ENCODE measurements around the gene PPIF.
"Not testable (repeated sequence)": the region's sequence is repeated elsewhere in the genome, so short reads cannot be mapped to it uniquely, and the experiment has no call there.

The PPIF gene

GRCh38 chr10:79332610-79333315 lies 14.5 kb upstream of the PPIF start:
- DNase-seq, result not testable (repeated sequence)

DNA sequence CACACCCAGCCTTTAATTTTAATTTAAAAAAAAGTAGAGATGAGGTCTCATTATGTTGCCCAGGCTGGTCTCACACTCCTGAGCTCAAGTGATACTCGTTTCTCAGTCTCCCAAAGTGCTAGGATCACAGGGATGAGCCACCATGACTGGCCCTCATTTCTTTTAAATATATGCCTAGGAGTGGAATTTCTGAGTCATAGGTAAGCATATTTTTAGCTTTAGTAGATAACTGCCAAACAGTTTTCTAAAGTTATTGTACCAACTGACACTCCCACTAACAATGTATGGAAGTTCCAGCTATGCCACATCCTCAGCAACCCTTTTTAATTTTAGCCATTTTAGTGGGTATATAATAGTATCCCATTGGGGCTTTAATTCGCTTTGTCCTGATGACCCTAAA lies 13.8 kb upstream of the PPIF start:
- no peak for DNase-seq

GRCh38 chr10:79334573-79334972 lies 12.7 kb upstream of the PPIF start:
- no peak for DNase-seq

DNA sequence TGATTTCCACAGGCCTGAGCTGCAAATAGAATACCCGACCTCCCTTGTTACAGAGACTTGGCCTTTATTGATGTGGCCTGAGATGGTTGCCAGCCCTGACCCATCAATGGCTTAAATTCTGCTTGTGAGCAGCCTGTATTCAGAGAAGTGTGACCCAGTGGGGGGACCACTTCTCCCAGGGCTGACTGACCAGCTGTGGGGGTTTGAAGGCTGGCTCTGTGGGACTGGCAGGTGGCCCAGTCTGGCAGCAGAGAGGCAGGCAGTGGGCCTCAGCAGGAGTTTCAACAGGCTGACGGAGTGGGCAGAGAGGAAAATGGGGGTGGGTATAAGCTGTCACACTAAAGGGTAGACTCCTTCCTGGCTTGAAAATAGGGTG lies 12.2 kb upstream of the PPIF start:
- DNase-seq, result no peak

DNA sequence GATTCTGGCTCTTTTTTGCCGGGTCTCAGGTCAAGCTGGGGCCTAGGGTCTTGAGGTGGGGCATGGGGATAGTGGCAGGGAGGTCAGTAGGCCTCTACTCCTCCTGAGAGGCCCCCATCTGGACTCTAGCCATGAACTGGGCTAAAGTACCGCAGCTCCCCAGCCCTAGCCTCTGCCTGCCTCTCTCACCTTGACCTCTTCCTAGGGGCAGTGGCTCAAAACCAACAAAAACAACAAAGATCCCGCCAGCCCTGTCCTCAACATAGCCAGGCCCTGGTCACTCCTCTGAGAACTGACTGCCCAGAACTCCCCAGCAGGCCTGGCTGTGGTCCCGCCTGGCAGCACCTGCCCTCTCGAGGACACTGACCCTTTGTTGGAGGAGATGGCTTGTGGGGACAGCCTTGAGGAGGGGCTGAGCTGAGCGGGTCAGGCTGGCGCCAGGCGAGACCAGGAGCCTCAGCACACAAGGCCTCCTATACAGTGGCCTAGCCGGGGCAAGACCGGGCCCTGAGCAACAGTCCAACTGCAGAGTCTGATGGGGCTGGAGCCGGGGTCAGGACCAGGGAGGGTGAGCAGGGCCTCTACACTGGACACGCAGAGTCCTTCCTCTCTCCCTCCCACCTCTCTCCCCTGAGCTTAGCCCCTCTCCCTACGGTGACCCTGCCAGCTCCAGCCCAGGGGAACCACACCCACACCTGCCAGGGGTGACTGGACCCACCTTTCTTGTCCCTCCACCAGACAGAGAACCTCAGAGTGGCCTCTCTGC lies 11.6 kb upstream of the PPIF start:
- no peak for DNase-seq

GRCh38 chr10:79336276-79336675 lies 11.0 kb upstream of the PPIF start:
- DNase-seq, result no peak

- no peak for DNase-seq
Observed at GRCh38 chr10:79336739-79337138, 10.5 kb upstream of the PPIF start.

GRCh38 chr10:79337783-79338469 lies 9.3 kb upstream of the PPIF start:
- DNase-seq, result not testable (repeated sequence)

GRCh38 chr10:79339266-79339665 lies 8.0 kb upstream of the PPIF start:
- no peak for DNase-seq

DNA sequence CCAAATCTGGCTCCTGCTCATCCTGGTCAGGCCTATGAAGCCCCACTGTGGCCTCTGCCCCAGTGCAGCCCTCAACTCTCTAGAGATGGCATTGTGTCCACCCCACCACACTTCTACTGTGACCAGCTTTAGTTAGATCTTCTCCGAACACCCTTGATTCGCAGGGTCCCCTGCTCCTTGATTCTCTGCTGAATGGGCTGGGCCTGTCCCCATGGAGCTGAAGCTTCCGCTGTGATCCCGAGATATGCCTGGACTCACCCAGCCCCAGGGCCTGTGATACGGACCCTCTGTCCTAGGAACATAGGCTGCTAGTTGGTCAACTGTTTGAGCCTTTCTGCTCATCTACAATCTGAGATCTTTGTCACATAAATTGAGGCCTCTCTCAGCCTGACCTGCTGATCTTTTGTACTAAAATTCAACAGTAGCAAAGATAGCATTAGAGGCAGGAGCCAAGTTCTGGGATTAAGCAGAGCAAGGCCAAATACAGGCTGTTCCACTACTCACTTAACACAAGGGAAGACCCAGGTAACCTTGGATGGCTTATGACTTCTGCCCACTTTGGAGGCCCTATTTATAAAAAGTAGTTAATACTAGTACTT lies 6.5 kb upstream of the PPIF start:
- DNase-seq, result no peak

- no peak for DNase-seq
Observed at GRCh38 chr10:79342295-79342761, 4.9 kb upstream of the PPIF start.

DNA sequence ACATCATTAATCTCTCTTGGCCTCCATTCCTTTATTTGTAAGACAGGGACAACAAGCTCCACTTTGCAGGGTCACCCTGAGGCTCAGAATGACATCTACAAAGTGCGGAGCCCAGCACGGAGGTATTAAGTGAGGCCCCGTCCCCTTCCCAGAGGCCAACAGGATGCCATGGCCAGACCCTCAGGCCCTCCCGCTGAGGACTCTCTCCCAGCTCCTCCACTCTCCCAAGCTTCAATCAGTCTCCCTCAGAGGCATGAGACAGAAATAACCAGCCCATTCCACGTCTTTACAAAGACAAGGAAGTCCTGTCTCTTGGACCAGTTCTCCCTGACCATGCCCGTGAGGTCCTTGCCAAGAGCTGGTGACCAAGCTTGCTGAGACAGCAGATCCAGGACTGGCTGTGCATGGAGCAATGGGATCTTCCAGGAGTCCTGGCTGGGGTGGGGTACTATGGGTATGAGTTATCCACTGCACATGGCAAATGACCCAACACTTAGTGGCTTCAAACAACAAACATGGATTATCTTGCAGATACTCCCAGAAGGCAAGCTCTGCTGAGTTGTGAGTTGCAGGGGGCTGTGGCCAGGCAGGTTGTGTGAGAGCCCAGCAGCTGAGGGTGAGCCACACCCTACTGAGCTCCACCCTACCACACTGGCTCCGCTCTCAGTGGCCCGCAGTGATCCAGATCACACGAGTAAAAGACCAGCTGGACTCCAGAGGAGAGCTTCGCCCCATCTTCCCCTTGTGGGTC lies 4.3 kb upstream of the PPIF start:
- DNase-seq, result no peak

DNA sequence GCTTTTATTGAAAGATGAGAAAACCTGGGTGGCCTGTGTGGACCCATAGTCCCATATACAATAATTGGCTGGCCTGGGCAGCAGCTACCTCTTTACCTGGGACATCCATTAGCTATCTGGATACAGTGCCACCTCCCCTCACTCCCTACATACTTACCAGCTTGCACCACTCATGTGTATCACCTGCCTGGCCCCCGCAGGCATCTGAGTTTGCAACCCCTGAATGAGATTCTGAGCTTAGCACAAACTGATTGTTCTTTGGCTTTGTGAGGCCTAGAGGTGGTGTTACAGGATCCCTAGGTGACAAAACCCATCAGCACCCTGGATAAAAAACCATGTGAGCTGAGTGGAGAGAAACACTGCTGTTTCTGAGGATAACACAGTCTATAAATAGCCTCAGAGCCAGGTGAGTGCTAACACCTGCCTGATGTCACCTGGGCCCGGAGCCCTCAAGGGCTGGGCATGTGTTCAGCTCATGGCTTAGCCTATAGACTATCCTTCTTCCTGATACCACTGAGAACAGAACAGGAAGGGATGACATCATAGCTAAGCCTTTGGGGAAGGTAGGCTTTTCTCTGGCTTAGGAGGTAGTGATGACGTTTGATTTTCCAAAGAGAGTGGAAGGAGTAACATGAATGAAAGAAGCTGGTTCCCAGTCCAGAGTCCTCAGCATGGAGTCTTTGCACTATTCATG lies 2.6 kb upstream of the PPIF start:
- peak; percentile 36 for DNase-seq

GRCh38 chr10:79345241-79346011 lies 1.8 kb upstream of the PPIF start:
- no peak for DNase-seq

GRCh38 chr10:79346012-79346340 lies 1.3 kb upstream of the PPIF start:
- no peak for DNase-seq

DNA sequence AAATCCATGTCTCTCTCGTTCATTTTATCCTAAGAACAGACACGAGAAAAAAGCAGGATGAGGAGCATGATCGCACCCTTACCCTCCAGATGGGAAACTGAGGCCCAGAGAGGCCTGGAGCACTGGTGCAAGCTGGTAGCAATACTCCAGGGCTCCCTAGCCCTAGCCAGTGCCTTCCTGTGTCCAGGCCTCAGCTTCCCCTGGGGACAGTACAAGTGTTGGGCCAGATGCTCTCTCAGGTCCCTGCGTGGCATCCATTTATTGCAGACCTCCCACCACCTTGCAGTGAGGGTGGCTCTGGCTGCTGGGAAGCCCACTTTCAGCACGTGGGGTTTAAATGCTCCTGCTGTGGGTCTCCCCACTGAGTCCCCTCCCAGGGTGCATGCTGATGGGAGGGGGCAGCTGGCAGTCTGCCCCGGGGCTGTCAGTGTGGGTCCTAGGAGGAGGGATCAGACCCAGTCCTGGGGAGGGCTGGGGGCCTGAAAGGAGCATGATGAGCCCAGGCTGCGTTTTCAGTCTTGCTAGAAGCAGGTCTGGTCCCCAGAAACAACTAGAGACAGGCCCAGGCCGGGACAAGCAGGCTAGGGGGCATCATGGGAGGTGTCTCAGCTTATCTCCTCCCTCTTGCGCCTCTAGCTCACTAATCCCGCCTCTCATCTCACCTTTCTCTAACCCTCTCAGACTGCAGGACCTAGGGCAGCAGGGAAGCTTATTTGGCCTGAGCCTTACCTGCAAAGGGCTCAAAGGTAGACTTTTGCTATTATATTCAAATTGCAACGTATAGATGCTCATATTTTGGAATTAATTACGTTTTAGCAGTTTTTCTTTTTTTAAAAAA lies 662 bp upstream of the PPIF start:
- peak; percentile 25 for DNase-seq

DNA sequence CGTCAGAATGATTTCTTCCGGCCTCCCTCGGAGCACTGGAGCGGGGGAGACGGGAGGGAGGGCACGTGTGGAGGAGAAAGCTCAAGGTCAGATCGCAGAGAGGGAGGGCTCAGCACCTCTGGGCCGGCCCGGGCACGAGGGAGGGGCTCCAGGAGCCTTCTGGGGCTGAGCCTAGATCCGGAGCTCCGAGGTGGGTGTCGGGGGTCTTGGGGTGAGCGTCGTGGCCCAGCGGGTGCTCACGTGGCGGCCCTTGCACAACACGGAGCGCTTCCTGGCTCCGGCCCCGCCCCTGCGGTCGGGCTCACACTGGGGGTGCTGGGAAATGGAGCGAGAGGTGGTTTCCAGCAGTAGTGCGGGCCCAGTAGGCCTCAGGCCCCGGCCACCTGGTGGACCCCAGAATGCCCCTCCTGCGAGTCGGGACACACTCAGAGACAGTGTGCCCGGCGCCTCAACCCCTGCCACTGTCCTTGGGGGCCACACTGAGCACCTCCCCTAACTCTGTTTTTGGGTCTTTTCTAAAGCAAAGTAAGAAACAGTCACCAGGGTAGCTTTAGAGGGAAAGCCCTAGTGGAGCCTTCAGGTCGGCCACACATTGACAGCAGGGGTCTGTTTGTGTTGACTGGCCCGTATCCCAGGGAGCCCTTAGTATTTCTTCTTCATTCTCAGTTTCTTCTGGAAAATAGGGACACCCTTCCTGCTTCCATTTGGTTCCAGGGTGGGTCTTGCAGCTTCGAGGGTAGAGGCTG lies 798 bp downstream of the PPIF start:
- peak; percentile 12 for DNase-seq

DNA sequence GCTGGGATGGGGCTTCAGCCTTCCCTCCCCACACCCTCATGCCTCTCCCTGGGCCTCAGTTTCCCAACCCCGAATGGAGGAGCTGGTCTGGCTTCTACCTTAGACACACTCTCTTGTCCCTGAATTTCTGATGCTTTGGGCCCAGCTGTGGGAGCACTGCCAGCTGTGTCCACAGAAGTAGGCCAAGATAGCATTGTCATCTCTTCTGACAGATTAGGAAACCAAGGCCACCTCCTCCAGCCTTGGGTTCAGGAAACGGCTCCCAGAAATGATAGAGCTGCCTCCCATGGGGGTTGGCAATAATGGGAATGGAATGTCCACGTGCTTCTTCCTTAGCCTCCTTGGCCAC lies 1.3 kb downstream of the PPIF start:
- DNase-seq, result no peak

GRCh38 chr10:79349072-79349491 lies 1.8 kb downstream of the PPIF start:
- DNase-seq, result no peak

All from NCI-H2171 treated with DMSO at 0.1 percent for 48 hours (cell line).